ENCODE results near the gene MAST4. TPM values are rescaled to one million over a fixed set of nuclear protein-coding genes. Genes with fewer than 3 reads are reported as not detected.
A peak's percentile ranks its signal among the peaks of the same experiment; 100 is the strongest.

MAST4 gene
- total and polyA plus RNA-seq, 2 experiments from 2014 or later = 4.2 to 6.0 TPM

- Histone ChIP-seq H3K4me1 (ENCODE audit: insufficient read depth) (no peaks in the 10 kb centered on the region), H3K36me3 (ENCODE audit: low read depth) (no peaks in the 10 kb centered on the region), H3K27ac (no peak overlapping the region), H3K9ac (no peak overlapping the region), H4K20me1 (ENCODE audit: insufficient read depth) (no peaks in the 10 kb centered on the region), H3K27me3 (replicated peaks; ENCODE audit: insufficient read depth) (no peaks in the 10 kb centered on the region), H3K9me3 (ENCODE audit: low read depth) (no peaks in the 10 kb centered on the region), H3K4me3 (no peak overlapping the region), H3K9me2 (ENCODE audit: insufficient read depth) (no peaks in the 10 kb centered on the region), H3F3A (ENCODE audit: insufficient read depth) (peaks cover under 1% of the 10 kb centered on the region; the same call in 1 of the 2 replicates), H2AFZ (no peak overlapping the region), H3K4me2 (ENCODE audit: unreplicated experiment) (no peak overlapping the region), H3K79me2 (ENCODE audit: insufficient read depth) (no peaks in the 10 kb centered on the region)
- 79 to 84% methylated on average over 1 of the region's 1 CpG for WGBS, 2 experiments (ENCODE audit: low coverage in 1 of 2, low lambda C conversion rate in 2 of 2, missing lambda C conversion rate in 2 of 2)
- TF ChIP-seq EZH2phosphoT487 (IDR thresholded peaks at IDR 0.05; ENCODE audit: insufficient read depth, low read depth) (no peak), EZH2 (IDR thresholded peaks at IDR 0.05; ENCODE audit: insufficient read depth, poor library complexity, severe bottlenecking) (no peak)
- in situ Hi-C loops (cut with MboI) = no loop called here
- DNase-seq = no peak
Measured at GRCh38 chr5:66952153-66952552, 356.0 kb downstream of the MAST4 start.

- H2AFZ ChIP-seq = no peak overlapping the region
- no peaks in the 10 kb centered on the region for H3K9me3 ChIP-seq (ENCODE audit: low read depth)
- H3K27ac ChIP-seq = no peak overlapping the region
- no peaks in the 10 kb centered on the region for H3K36me3 ChIP-seq (ENCODE audit: low read depth)
- no peaks in the 10 kb centered on the region for H3K27me3 ChIP-seq (replicated peaks; ENCODE audit: insufficient read depth)
- peaks cover 8% of the 10 kb centered on the region for H3K79me2 ChIP-seq (ENCODE audit: insufficient read depth)
- H3K4me2 ChIP-seq (ENCODE audit: unreplicated experiment) = no peak overlapping the region
- peaks cover 40% of the 10 kb centered on the region for H3F3A ChIP-seq (ENCODE audit: insufficient read depth)
- TF ChIP-seq EZH2phosphoT487 (IDR thresholded peaks at IDR 0.05; ENCODE audit: insufficient read depth, low read depth) (no peak), EZH2 (IDR thresholded peaks at IDR 0.05; ENCODE audit: insufficient read depth, poor library complexity, severe bottlenecking) (no peak)
- H3K4me3 ChIP-seq = no peak overlapping the region
- H3K9me2 ChIP-seq (ENCODE audit: insufficient read depth) = no peaks in the 10 kb centered on the region
- no peak for DNase-seq
- 97 to 99% methylated on average over 4 of the region's 4 CpGs for WGBS, 2 experiments (ENCODE audit: low coverage in 1 of 2, low lambda C conversion rate in 2 of 2, missing lambda C conversion rate in 2 of 2)
- H3K9ac ChIP-seq = no peak overlapping the region
- peaks cover 28% of the 10 kb centered on the region for H3K4me1 ChIP-seq (ENCODE audit: insufficient read depth)
- in situ Hi-C loops (cut with MboI) = no loop called here
- H4K20me1 ChIP-seq (ENCODE audit: insufficient read depth) = no peaks in the 10 kb centered on the region
Measured at GRCh38 chr5:66956439-66956838, 360.2 kb downstream of the MAST4 start.

DNA sequence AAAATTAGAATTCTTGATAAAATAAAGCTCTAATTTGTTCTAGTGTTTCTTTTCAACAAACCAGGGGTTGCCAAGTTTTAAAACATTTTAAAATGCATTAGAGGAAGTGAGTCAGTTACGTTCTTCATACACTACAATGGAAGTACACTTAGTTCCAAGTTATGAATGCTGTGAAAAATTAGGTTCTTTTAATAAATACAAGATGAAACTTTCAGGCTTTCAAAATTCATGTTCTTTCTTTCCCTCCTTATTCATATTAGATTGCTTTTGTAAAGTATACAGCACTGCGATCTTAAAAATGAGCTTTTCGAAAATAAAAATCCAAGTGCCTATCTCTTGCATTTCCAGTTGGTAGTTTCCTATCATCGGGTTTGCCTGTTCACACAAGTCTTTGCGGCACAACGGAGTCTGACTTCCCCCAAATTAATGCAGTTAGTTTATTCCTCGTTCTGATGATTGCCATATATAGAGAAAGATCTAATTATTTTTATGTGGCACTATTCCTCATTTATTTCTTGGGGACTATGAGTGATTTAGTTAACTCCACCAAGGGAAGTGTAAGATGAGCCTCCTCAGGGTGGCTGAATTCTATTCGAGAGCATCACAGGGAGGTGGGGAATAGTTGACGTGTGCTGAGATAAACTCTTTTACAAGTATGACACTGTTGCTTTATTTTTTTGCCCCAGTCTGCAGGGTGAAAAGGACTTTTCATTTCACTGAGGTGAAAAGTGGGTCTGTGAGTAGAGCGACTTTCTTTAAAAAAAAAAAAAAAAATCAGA, 362.2 kb downstream of the MAST4 start:
- peak overlapping the region; percentile 96 for H3K4me2 ChIP-seq (ENCODE audit: unreplicated experiment)
- peak overlapping the region; percentile 91 for H3K27ac ChIP-seq
- H3K9ac ChIP-seq = peak overlapping the region; percentile 82
- 1% methylated on average over 10 of the region's 10 CpGs for WGBS, 2 experiments (ENCODE audit: low coverage in 1 of 2, low lambda C conversion rate in 2 of 2, missing lambda C conversion rate in 2 of 2)
- H3K4me3 ChIP-seq = peak overlapping the region; percentile 80
- H4K20me1 ChIP-seq (ENCODE audit: insufficient read depth) = no peaks in the 10 kb centered on the region
- peaks cover 28% of the 10 kb centered on the region for H3K4me1 ChIP-seq (ENCODE audit: insufficient read depth)
- in situ Hi-C loops (cut with MboI) = no loop called here
- H3K79me2 ChIP-seq (ENCODE audit: insufficient read depth) = peaks cover 21% of the 10 kb centered on the region
- peak overlapping the region; percentile 91 for H2AFZ ChIP-seq
- no peak for TF ChIP-seq EZH2phosphoT487 (IDR thresholded peaks at IDR 0.05; ENCODE audit: insufficient read depth, low read depth)
- TF ChIP-seq EZH2 (IDR thresholded peaks at IDR 0.05; ENCODE audit: insufficient read depth, poor library complexity, severe bottlenecking) = no peak
- H3K9me2 ChIP-seq (ENCODE audit: insufficient read depth) = no peaks in the 10 kb centered on the region
- H3K27me3 ChIP-seq (replicated peaks; ENCODE audit: insufficient read depth) = no peaks in the 10 kb centered on the region
- H3K9me3 ChIP-seq (ENCODE audit: low read depth) = no peaks in the 10 kb centered on the region
- H3K36me3 ChIP-seq (ENCODE audit: low read depth) = no peaks in the 10 kb centered on the region
- DNase-seq = peak; percentile 81
- peaks cover 40% of the 10 kb centered on the region for H3F3A ChIP-seq (ENCODE audit: insufficient read depth)

DNA sequence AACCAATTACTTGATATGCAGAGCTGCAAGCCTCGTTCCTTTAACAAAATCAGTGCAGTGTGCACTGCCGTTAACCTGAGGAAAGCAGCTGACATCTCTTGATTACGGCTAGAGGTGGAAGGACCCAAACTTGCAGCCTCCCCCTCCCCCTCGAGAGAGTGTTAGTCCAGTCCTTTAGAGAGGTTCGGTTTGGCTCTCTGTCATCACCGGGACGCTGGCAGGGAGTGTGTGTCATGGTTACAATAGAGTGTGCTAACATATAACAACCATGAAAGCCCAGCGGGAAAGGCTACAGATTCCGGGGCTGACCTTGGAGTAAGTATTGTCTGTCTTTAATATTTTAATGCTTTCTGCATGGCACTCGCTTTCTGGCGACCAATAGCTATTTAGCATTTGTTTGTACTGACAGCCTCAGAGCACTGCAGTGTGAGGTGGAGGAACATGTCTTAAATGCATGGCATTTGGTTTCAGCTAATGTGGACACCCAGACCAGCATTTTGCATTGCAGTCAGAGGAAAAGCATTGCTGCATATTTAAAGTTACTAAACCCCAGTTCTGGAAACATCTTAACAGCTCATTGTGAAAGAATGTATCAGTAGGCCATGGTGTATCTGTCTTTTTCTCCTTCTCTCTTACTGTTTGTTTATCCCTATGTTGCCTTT, 362.9 kb downstream of the MAST4 start:
- H3K27ac ChIP-seq = peak overlapping the region; percentile 91
- H2AFZ ChIP-seq = peak overlapping the region; percentile 91
- H3K9me3 ChIP-seq (ENCODE audit: low read depth) = no peaks in the 10 kb centered on the region
- 0 to 1% methylated on average over 11 of the region's 11 CpGs for WGBS, 2 experiments (ENCODE audit: low coverage in 1 of 2, low lambda C conversion rate in 2 of 2, missing lambda C conversion rate in 2 of 2)
- H3K4me1 ChIP-seq (ENCODE audit: insufficient read depth) = peaks cover 28% of the 10 kb centered on the region
- in situ Hi-C loops (cut with MboI) = no loop called here
- no peaks in the 10 kb centered on the region for H4K20me1 ChIP-seq (ENCODE audit: insufficient read depth)
- peak; percentile 89 for DNase-seq
- TF ChIP-seq EZH2 (IDR thresholded peaks at IDR 0.05; ENCODE audit: insufficient read depth, poor library complexity, severe bottlenecking) (no peak), EZH2phosphoT487 (IDR thresholded peaks at IDR 0.05; ENCODE audit: insufficient read depth, low read depth) (no peak)
- peaks cover 21% of the 10 kb centered on the region for H3K79me2 ChIP-seq (ENCODE audit: insufficient read depth)
- H3K9me2 ChIP-seq (ENCODE audit: insufficient read depth) = no peaks in the 10 kb centered on the region
- H3K4me3 ChIP-seq = peak overlapping the region; percentile 80
- H3K9ac ChIP-seq = peak overlapping the region; percentile 82
- no peaks in the 10 kb centered on the region for H3K27me3 ChIP-seq (replicated peaks; ENCODE audit: insufficient read depth)
- no peaks in the 10 kb centered on the region for H3K36me3 ChIP-seq (ENCODE audit: low read depth)
- H3F3A ChIP-seq (ENCODE audit: insufficient read depth) = peaks cover 40% of the 10 kb centered on the region
- H3K4me2 ChIP-seq (ENCODE audit: unreplicated experiment) = peak overlapping the region; percentile 96
